ENCODE data around the gene MAP9. TPM values are rescaled to one million over a fixed set of nuclear protein-coding genes. Genes with fewer than 3 reads are reported as not detected.
"Not testable (repeated sequence)": the region's sequence is repeated elsewhere in the genome, so short reads cannot be mapped to it uniquely, and the experiment has no call there.

Gene MAP9
- total RNA-seq, 2 experiments from 2014 or later, result 8.3 to 8.4 TPM

GRCh38 chr4:155319516-155319915, 57.2 kb downstream of the MAP9 start:
- Mint-ChIP-seq H3K36me3 (ENCODE audit: low read depth) (no peaks in the 10 kb centered on the region), H3K27ac (no peak overlapping the region), H3K27me3 (peaks cover 9% of the 10 kb centered on the region), H3K9me3 (no peaks in the 10 kb centered on the region), H3K4me3 (no peak overlapping the region), H3K4me1 (ENCODE audit: low read depth) (no peaks in the 10 kb centered on the region)
- ATAC-seq (no peak), DNase-seq (no peak)
- TF ChIP-seq CTCF (IDR thresholded peaks at IDR 0.05), result no peak
- CTCF ChIA-PET, result no interaction called here
- intact Hi-C loops (cut with micrococcal nuclease), result no loop called here
- POLR2A ChIA-PET, result no interaction called here

GRCh38 chr4:155312027-155312426, 64.7 kb downstream of the MAP9 start:
- H3K4me1 Mint-ChIP-seq (ENCODE audit: low read depth); CTCF ChIA-PET; H3K36me3 Mint-ChIP-seq (ENCODE audit: low read depth); H3K27me3 Mint-ChIP-seq; DNase-seq; intact Hi-C loops (cut with micrococcal nuclease); H3K27ac Mint-ChIP-seq; H3K4me3 Mint-ChIP-seq; POLR2A ChIA-PET; H3K9me3 Mint-ChIP-seq; ATAC-seq: not testable (repeated sequence)

GRCh38 chr4:155307731-155308277, 69.0 kb downstream of the MAP9 start:
- intact Hi-C loops (cut with micrococcal nuclease), result no loop called here
- Mint-ChIP-seq H3K9me3 (no peaks in the 10 kb centered on the region), H3K27ac (no peak overlapping the region), H3K27me3 (peaks cover 2% of the 10 kb centered on the region), H3K36me3 (ENCODE audit: low read depth) (no peaks in the 10 kb centered on the region), H3K4me1 (ENCODE audit: low read depth) (no peaks in the 10 kb centered on the region), H3K4me3 (no peak overlapping the region)
- ATAC-seq, result no peak
- ChIA-PET CTCF (no interaction called here), POLR2A (no interaction called here)
- no peak for TF ChIP-seq CTCF (IDR thresholded peaks at IDR 0.05)
- DNase-seq, result no peak

- H3K36me3 Mint-ChIP-seq (ENCODE audit: low read depth), result no peaks in the 10 kb centered on the region
- no peak for TF ChIP-seq CTCF (IDR thresholded peaks at IDR 0.05)
- H3K4me3 Mint-ChIP-seq, result no peak overlapping the region
- CTCF ChIA-PET, result no interaction called here
- no peaks in the 10 kb centered on the region for H3K4me1 Mint-ChIP-seq (ENCODE audit: low read depth)
- no peaks in the 10 kb centered on the region for H3K9me3 Mint-ChIP-seq
- POLR2A ChIA-PET, result no interaction called here
- H3K27ac Mint-ChIP-seq, result no peak overlapping the region
- H3K27me3 Mint-ChIP-seq, result peaks cover 3% of the 10 kb centered on the region
- intact Hi-C loops (cut with micrococcal nuclease), result no loop called here
- ATAC-seq, result no peak
- DNase-seq, result no peak
These were observed 71.1 kb downstream of the MAP9 start for GRCh38 chr4:155305619-155306018.

- CTCF ChIA-PET, result no interaction called here
- Mint-ChIP-seq H3K4me1 (ENCODE audit: low read depth) (no peaks in the 10 kb centered on the region), H3K36me3 (ENCODE audit: low read depth) (no peaks in the 10 kb centered on the region), H3K27ac (no peak overlapping the region), H3K9me3 (no peaks in the 10 kb centered on the region), H3K27me3 (peaks cover 3% of the 10 kb centered on the region), H3K4me3 (no peak overlapping the region)
- intact Hi-C loops (cut with micrococcal nuclease), result no loop called here
- no peak for ATAC-seq
- DNase-seq, result no peak
- no peak for TF ChIP-seq CTCF (IDR thresholded peaks at IDR 0.05)
- POLR2A ChIA-PET, result no interaction called here
These were observed 72.4 kb downstream of the MAP9 start for GRCh38 chr4:155304375-155304774.

GRCh38 chr4:155299103-155299502, 77.7 kb downstream of the MAP9 start:
- no peak for DNase-seq
- no peak for TF ChIP-seq CTCF (IDR thresholded peaks at IDR 0.05)

More at GRCh38 chr4:155299103-155299502, 77.7 kb downstream of the MAP9 start:
- ATAC-seq, result no peak
- POLR2A ChIA-PET, result no interaction called here
- intact Hi-C loops (cut with micrococcal nuclease), result no loop called here
- CTCF ChIA-PET, result no interaction called here
- Mint-ChIP-seq H3K27me3 (peaks cover 2% of the 10 kb centered on the region), H3K9me3 (peaks cover 14% of the 10 kb centered on the region), H3K4me1 (ENCODE audit: low read depth) (no peaks in the 10 kb centered on the region), H3K4me3 (no peak overlapping the region), H3K36me3 (ENCODE audit: low read depth) (no peaks in the 10 kb centered on the region), H3K27ac (no peak overlapping the region)
